Kidney epithelial cell (primary cell): ENCODE results near the gene HS6ST2. TPM values are rescaled to one million over a fixed set of nuclear protein-coding genes. Genes with fewer than 3 reads are reported as not detected.

ENCODE experiments used
- DNase-seq: peaks from one replicate; pipeline ENCODE4 v3.0.0-alpha.2; 2010; ENCODE audit warnings: low read depth
- H3K27me3 ChIP-seq: 2 replicates; pipeline ENCODE4 v1.6.0; 2011; ENCODE audit warnings: low read length; ENCODE audit not compliant: control insufficient read depth, insufficient read depth
- H3K36me3 ChIP-seq: 2 replicates; pipeline ENCODE4 v1.5.1; 2011; ENCODE audit warnings: low read length; ENCODE audit not compliant: control insufficient read depth, insufficient read depth
- H3K4me3 ChIP-seq: 2 replicates; pipeline ENCODE4 v1.5.1; 2011; ENCODE audit warnings: low read depth, mild to moderate bottlenecking, control low read depth, low read length
- total RNA-seq: library from RNA; depleted of rRNA; stranded (reverse); fragments of >200 nt; gene quantifications from 2 replicates; pipeline ENCODE4 v1.2.3, GENCODE V29; 2015
- TF ChIP-seq, protein P1 (sequence below): IDR thresholded peaks from 2 replicates; pipeline ENCODE4 v1.5.1; 2011; ENCODE audit warnings: mild to moderate bottlenecking, moderate library complexity, low read length, control low read depth, inconsistent platforms; ENCODE audit not compliant: insufficient read depth, poor library complexity, severe bottlenecking

HS6ST2 gene
- total RNA-seq, 1 donor from 2014 or later = 8.4 TPM

DNA sequence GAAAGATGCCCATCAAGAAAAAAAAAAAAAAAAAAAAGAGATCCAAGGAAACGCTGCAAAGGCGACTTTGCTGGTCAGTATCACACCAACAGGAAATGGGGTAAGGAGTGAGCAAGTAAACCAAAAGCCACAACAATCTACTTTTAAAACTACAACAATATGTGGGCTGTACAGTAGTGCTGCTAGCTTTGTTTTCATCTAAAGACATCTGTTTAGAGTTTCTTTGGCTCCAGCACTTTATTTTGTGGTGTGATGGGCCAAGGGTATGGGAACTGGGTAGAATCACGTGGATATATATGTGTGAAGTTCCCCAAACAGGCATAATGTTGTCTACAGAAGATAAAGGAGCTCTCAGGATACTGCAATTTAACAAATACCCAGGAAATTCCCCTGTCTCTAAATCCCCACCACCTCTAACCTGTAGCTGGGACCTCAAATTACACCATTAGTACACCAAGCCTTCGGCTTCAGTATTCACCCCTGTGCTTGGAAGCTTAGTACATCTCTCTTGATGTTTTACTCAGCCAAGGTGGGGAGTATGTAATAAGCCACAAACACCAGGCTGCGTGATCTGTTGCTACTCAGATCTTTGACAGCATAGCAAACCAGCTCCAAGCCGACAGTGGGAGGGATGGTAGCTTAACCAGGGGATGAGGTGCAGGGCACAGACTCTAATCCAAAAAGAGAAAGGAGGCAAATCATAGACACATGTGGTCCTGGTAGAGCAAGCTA is 207.9 kb downstream of the HS6ST2 start:
- DNase-seq = no peak
- TF ChIP-seq, protein P1, sequence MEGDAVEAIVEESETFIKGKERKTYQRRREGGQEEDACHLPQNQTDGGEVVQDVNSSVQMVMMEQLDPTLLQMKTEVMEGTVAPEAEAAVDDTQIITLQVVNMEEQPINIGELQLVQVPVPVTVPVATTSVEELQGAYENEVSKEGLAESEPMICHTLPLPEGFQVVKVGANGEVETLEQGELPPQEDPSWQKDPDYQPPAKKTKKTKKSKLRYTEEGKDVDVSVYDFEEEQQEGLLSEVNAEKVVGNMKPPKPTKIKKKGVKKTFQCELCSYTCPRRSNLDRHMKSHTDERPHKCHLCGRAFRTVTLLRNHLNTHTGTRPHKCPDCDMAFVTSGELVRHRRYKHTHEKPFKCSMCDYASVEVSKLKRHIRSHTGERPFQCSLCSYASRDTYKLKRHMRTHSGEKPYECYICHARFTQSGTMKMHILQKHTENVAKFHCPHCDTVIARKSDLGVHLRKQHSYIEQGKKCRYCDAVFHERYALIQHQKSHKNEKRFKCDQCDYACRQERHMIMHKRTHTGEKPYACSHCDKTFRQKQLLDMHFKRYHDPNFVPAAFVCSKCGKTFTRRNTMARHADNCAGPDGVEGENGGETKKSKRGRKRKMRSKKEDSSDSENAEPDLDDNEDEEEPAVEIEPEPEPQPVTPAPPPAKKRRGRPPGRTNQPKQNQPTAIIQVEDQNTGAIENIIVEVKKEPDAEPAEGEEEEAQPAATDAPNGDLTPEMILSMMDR = no peak
- Histone ChIP-seq H3K27me3 (no peaks in the 10 kb centered on the region), H3K36me3 (no peaks in the 10 kb centered on the region), H3K4me3 (no peak overlapping the region)

DNA sequence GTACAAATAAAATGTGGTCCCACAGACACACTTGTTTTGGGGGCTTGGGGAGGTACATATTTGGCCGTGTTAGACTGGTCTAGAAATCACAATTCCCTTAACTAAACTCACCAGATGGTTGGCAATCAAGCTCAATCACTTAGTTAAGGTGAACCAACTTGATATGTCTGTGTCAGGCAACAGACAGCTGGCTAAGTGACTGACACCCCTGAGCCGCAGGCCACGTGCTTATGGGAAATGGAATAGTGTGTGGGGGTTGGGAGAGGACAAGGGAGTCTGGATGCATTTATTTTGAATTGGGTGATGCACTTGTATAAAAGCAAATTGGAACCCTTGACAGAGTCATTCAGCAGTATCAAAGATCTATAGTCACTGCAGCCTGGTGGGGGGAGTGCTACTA is 209.0 kb downstream of the HS6ST2 start:
- TF ChIP-seq, protein P1 = no peak
- DNase-seq = no peak
- H3K36me3 ChIP-seq = no peaks in the 10 kb centered on the region
- no peaks in the 10 kb centered on the region for H3K27me3 ChIP-seq
- no peak overlapping the region for H3K4me3 ChIP-seq

GRCh38 chrX:132748909-132749308 is 209.5 kb downstream of the HS6ST2 start:
- DNase-seq = no peak
- Histone ChIP-seq H3K4me3 (no peak overlapping the region), H3K36me3 (no peaks in the 10 kb centered on the region), H3K27me3 (no peaks in the 10 kb centered on the region)
- TF ChIP-seq, protein P1 = no peak

- Histone ChIP-seq H3K36me3 (no peaks in the 10 kb centered on the region), H3K27me3 (no peaks in the 10 kb centered on the region), H3K4me3 (no peak overlapping the region)
- DNase-seq = no peak
- TF ChIP-seq, protein P1 = no peak
Measured at GRCh38 chrX:132748268-132748667, 210.2 kb downstream of the HS6ST2 start.

DNA sequence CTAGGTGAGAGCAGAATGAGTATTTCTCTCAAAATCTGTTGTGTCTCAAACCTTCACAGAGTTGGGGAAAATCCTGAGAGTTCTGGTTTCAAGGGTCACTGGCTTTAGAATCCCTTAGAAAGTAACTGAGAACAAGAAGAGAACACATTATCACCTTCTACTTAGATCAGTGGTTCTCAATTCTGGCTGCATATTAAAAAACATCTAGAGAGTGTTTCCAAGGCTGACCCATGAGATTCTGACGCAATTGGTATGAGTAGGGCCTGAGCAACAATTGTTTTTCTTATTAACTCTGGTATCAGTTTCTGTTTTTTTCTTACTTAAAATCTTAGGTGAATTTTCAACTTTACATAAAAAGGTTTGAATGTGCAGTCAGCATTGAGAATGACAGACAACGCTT is 212.8 kb downstream of the HS6ST2 start:
- H3K4me3 ChIP-seq = no peak overlapping the region
- H3K27me3 ChIP-seq = no peaks in the 10 kb centered on the region
- TF ChIP-seq, protein P1 = no peak
- H3K36me3 ChIP-seq = no peaks in the 10 kb centered on the region
- no peak for DNase-seq

DNA sequence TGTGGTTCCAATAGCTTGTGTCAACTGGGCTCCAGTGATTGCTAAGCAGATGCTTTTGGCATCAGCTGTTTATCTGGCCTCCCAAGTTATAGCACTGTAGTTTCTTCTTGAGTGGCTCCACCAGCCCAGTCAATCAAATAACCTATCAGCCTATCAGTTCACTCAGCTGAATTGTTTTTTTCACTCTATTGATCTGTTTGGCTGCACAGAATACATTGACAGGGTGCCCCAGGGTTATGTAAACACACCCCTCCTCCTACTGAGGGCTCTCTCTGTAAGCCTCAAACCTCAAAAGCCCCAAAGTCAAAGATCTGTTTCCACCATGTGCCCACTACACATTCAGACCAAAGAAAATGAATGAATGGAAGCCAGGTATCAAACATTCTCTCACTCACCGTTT is 214.0 kb downstream of the HS6ST2 start:
- DNase-seq = no peak
- H3K36me3 ChIP-seq = no peaks in the 10 kb centered on the region
- TF ChIP-seq, protein P1 = no peak
- H3K4me3 ChIP-seq = no peak overlapping the region
- H3K27me3 ChIP-seq = no peaks in the 10 kb centered on the region
